ENCODE measurements around the gene SLC4A5.

DNA sequence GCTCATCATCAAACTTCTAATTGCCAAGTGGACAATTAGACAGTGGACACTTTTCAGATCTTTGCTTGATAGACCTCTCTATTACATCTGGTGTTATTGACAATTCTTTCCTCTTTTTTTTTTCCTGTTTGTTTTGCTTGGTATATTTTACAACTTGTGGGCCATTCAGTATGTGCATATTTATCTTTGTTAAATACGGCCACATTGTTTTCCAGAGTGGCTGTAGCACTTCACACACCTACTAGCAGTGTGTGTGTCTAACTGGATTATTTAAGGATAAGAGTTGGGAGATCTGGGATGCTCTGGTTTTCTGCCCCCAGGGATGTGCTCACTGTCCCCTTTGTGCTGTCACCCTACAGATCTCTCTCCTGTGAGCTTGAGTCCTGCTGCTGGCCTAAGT lies 4.1 kb upstream of the SLC4A5 start:
- TF ChIP-seq EGR1 (IDR thresholded peaks at IDR 0.05) (no peak), TAF1 (IDR thresholded peaks at IDR 0.05; ENCODE audit: low read depth) (no peak), RAD21 (IDR thresholded peaks at IDR 0.05; ENCODE audit: low read depth) (no peak), CREB1 (IDR thresholded peaks at IDR 0.05; ENCODE audit: low read depth) (no peak), EP300 (IDR thresholded peaks at IDR 0.05; ENCODE audit: borderline replicate concordance) (no peak), ZBTB7A (IDR thresholded peaks at IDR 0.05; ENCODE audit: low read depth) (no peak), YY1 (IDR thresholded peaks at IDR 0.05; ENCODE audit: low read depth) (no peak), TEAD4 (IDR thresholded peaks at IDR 0.05) (no peak), CEBPB (IDR thresholded peaks at IDR 0.05) (no peak)
- TF ChIP-seq, protein P1, sequence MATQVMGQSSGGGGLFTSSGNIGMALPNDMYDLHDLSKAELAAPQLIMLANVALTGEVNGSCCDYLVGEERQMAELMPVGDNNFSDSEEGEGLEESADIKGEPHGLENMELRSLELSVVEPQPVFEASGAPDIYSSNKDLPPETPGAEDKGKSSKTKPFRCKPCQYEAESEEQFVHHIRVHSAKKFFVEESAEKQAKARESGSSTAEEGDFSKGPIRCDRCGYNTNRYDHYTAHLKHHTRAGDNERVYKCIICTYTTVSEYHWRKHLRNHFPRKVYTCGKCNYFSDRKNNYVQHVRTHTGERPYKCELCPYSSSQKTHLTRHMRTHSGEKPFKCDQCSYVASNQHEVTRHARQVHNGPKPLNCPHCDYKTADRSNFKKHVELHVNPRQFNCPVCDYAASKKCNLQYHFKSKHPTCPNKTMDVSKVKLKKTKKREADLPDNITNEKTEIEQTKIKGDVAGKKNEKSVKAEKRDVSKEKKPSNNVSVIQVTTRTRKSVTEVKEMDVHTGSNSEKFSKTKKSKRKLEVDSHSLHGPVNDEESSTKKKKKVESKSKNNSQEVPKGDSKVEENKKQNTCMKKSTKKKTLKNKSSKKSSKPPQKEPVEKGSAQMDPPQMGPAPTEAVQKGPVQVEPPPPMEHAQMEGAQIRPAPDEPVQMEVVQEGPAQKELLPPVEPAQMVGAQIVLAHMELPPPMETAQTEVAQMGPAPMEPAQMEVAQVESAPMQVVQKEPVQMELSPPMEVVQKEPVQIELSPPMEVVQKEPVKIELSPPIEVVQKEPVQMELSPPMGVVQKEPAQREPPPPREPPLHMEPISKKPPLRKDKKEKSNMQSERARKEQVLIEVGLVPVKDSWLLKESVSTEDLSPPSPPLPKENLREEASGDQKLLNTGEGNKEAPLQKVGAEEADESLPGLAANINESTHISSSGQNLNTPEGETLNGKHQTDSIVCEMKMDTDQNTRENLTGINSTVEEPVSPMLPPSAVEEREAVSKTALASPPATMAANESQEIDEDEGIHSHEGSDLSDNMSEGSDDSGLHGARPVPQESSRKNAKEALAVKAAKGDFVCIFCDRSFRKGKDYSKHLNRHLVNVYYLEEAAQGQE (IDR thresholded peaks at IDR 0.05; ENCODE audit: low read depth), result no peak
- TF ChIP-seq, protein P2, sequence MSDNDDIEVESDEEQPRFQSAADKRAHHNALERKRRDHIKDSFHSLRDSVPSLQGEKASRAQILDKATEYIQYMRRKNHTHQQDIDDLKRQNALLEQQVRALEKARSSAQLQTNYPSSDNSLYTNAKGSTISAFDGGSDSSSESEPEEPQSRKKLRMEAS (IDR thresholded peaks at IDR 0.05), result no peak
